Mucosa of rectum (tissue), 2 donors: ENCODE measurements around the gene PI4KA.

Experiments used
- H3K27ac ChIP-seq, 2 donors: one replicate each; pipeline ENCODE4 v1.7.0; 2013; ENCODE audit warnings: inconsistent platforms in 2 of 2, low read depth in 2 of 2, low read length in 2 of 2
- H3K27me3 ChIP-seq, 2 donors: one replicate each; pipeline ENCODE4 v1.7.0; 2013; ENCODE audit warnings: low read length in 2 of 2; ENCODE audit not compliant: control insufficient read depth in 2 of 2, insufficient read depth in 2 of 2
- H3K36me3 ChIP-seq, 2 donors: one replicate each; pipeline ENCODE4 v1.7.0; 2013; ENCODE audit warnings: low read length in 2 of 2; ENCODE audit not compliant: control insufficient read depth in 2 of 2, insufficient read depth in 2 of 2
- H3K4me1 ChIP-seq, 2 donors: one replicate each; pipeline ENCODE4 v1.7.0; 2013; ENCODE audit warnings: low read length in 2 of 2, mild to moderate bottlenecking in 1 of 2; ENCODE audit not compliant: control insufficient read depth in 2 of 2, insufficient read depth in 2 of 2
- H3K4me3 ChIP-seq, 2 donors: one replicate each; pipeline ENCODE4 v1.7.0; 2013; ENCODE audit warnings: low read length in 2 of 2
- H3K9ac ChIP-seq, 2 donors: one replicate each; pipeline ENCODE4 v1.7.0; 2013; ENCODE audit warnings: low read length in 2 of 2, low read depth in 1 of 2, mild to moderate bottlenecking in 1 of 2
- H3K9me3 ChIP-seq, 2 donors: one replicate each; pipeline ENCODE4 v1.7.0; 2013; ENCODE audit warnings: low read length in 2 of 2; ENCODE audit not compliant: control insufficient read depth in 2 of 2
- donor health status: healthy.
- donor health status: Normal muscosa, but diverticular disease.

The PI4KA gene

DNA sequence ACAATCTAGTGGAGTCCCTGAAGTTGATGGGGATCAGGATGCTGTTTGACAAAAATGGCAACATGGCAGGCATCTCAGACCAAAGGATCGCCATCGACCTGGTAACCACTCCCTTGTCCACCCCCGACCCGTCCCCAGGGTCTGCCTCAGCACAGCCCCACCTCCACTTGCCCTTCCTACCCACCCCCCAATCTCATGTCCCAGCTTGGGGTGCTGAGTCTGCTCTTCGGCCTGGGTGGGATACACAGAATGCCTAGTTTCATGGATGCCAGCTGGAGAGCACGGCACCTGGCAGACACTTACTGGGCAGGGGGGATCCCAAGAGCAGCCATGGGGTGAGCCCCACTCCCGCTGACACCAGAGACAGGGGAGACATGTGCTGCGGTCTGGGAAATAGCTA, 72.6 kb downstream of the PI4KA start:
- no peak overlapping the region for H3K27ac ChIP-seq
- H3K4me3 ChIP-seq: no peak overlapping the region
- no peaks in the 10 kb centered on the region for H3K27me3 ChIP-seq
- H3K9ac ChIP-seq: no peak overlapping the region
- peaks cover 0 to 3% of the 10 kb centered on the region in 2 donors for H3K4me1 ChIP-seq
- H3K36me3 ChIP-seq: peaks cover 16 to 39% of the 10 kb centered on the region in 2 donors
- H3K9me3 ChIP-seq: no peaks in the 10 kb centered on the region

- no peak overlapping the region for H3K9ac ChIP-seq
- no peaks in the 10 kb centered on the region for H3K9me3 ChIP-seq
- no peaks in the 10 kb centered on the region for H3K4me1 ChIP-seq
- no peak overlapping the region for H3K27ac ChIP-seq
- H3K27me3 ChIP-seq: no peaks in the 10 kb centered on the region
- H3K4me3 ChIP-seq: no peak overlapping the region
- H3K36me3 ChIP-seq: peaks cover 16 to 39% of the 10 kb centered on the region in 2 donors
Measured at GRCh38 chr22:20785415-20785814, 73.2 kb downstream of the PI4KA start.

DNA sequence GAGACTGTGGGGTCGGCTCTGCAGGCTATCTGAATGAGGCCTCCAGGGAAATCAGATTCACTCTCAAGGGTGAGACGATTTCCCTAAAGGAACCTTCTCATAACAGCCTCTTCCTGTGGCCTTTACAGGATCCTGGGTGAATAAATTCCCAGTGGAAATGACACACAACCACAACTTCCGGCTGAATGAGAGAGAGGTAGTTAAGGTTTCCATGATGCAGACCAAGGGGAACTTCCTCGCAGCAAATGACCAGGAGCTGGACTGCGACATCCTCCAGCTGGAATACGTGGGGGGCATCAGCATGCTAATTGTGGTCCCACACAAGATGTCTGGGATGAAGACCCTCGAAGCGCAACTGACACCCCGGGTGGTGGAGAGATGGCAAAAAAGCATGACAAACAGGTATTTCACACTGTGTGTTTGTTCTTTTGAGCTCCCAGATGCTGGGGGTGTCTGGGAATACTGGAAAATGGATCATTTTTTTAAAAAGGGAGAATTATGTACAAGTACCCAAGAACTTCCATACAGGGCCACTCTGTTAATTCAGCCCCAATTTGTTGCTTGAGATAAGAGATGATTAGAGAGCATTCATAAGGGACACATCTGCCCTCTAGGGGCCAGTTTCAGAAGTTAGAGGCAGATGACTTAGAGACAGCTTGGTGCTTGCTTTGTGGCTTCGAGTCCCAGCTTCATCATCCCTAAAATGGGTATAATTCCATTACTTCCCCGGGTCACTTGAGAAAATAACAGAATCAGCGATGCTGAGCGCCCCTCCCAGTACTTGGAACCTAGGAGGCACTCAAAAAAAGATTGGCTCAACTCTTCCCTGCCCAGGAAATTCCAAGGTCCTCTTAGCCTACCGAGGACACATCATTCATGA, 74.5 kb downstream of the PI4KA start:
- Histone ChIP-seq H3K36me3 (peaks cover 18 to 39% of the 10 kb centered on the region in 2 donors), H3K4me3 (no peak overlapping the region), H3K27me3 (no peaks in the 10 kb centered on the region), H3K27ac (no peak overlapping the region), H3K9ac (no peak overlapping the region), H3K4me1 (no peaks in the 10 kb centered on the region), H3K9me3 (no peaks in the 10 kb centered on the region)

- no peaks in the 10 kb centered on the region for H3K27me3 ChIP-seq
- H3K4me1 ChIP-seq: no peaks in the 10 kb centered on the region
- peaks cover 17 to 39% of the 10 kb centered on the region in 2 donors for H3K36me3 ChIP-seq
Measured at GRCh38 chr22:20783300-20783673, 75.3 kb downstream of the PI4KA start.

GRCh38 chr22:20782596-20783299, 75.9 kb downstream of the PI4KA start:
- peaks cover 3 to 5% of the 10 kb centered on the region in 2 donors for H3K4me1 ChIP-seq
- H3K27ac ChIP-seq: no peak overlapping the region
- H3K9ac ChIP-seq: no peak overlapping the region
- no peaks in the 10 kb centered on the region for H3K9me3 ChIP-seq
- H3K36me3 ChIP-seq: peaks cover 12 to 34% of the 10 kb centered on the region in 2 donors
- no peak overlapping the region for H3K4me3 ChIP-seq
- H3K27me3 ChIP-seq: no peaks in the 10 kb centered on the region

More at GRCh38 chr22:20783300-20783673, 75.3 kb downstream of the PI4KA start:
- no peak overlapping the region for H3K9ac ChIP-seq
- no peak overlapping the region for H3K4me3 ChIP-seq
- H3K9me3 ChIP-seq: no peaks in the 10 kb centered on the region
- H3K27ac ChIP-seq: no peak overlapping the region

DNA sequence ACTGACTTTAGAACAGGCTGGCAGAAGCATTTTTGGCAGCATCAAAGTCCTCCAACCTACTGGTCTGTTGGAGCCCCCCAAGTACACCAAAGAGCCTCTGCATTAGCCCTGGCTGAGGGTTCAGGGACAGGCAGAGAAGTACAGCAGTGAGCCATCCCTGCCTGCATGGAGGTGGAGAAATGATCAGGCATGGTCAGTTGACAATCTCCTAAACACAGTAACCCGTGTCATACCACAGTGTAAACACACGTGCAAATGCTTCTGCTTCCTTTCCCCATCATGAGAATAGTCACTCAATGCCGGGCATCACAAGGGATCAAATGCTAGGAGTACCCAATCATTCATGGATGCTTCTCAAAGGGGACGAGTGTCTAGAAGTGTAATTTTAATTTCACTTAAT, 76.5 kb downstream of the PI4KA start:
- Histone ChIP-seq H3K27me3 (no peaks in the 10 kb centered on the region), H3K4me3 (no peak overlapping the region), H3K36me3 (peaks cover 7 to 27% of the 10 kb centered on the region in 2 donors), H3K4me1 (peaks cover 5 to 7% of the 10 kb centered on the region in 2 donors), H3K27ac (no peak overlapping the region), H3K9ac (no peak overlapping the region), H3K9me3 (no peaks in the 10 kb centered on the region)

DNA sequence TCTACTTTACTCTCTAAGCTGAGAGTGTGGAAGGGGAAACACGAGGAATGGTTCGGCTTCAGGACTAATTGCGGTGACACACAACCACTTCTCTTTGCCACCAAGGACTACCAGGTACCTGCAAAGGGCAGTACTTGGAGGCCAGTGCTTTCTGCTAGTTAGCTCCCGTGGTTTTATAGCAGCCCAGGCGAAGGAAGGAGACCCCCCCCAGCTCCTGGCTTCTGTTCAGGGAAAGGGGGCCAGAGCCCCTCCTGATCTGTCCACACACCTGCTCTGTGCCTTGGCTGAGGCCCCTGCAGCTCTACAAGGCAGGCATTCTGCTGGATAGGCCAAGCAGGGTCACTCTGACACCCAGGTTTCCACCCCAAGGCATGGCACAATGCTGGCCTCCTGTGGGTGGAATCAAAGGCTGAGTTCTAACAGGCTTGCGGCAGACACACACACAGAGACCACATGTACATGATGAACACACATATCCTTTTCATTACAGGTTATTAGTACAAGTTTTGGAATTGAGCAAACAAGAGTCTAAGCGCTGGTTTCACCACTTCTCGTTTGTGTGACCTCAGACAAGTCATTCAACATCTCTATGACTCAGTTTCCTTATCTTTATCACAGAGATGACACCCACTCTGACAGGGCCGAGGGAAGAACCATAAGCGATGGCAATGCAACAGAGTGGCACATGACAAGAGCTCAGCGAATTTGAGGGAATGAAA, 77.2 kb downstream of the PI4KA start:
- Histone ChIP-seq H3K9ac (no peak overlapping the region), H3K27ac (no peak overlapping the region), H3K4me3 (no peak overlapping the region), H3K4me1 (peaks cover 5 to 7% of the 10 kb centered on the region in 2 donors), H3K36me3 (peaks cover 6 to 20% of the 10 kb centered on the region in 2 donors), H3K27me3 (no peaks in the 10 kb centered on the region), H3K9me3 (no peaks in the 10 kb centered on the region)

DNA sequence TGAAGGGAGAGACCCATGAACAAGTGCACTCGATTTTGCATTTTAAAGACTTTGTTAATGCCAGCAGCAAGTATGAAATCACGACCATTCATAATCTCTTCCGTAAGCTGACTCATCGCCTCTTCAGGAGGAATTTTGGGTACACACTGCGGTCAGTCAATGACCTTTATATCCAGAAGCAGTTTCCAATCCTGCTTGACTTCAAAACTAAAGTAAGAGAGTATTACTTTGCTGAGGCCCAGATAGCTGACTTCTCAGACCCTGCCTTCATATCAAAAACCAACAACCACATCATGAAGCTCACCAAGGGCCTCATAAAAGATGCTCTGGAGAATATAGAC, 78.8 kb downstream of the PI4KA start:
- Histone ChIP-seq H3K9ac (no peak overlapping the region), H3K36me3 (peaks cover 6 to 21% of the 10 kb centered on the region in 2 donors), H3K9me3 (no peaks in the 10 kb centered on the region), H3K4me1 (peaks cover 5 to 7% of the 10 kb centered on the region in 2 donors), H3K27ac (no peak overlapping the region), H3K27me3 (no peaks in the 10 kb centered on the region), H3K4me3 (no peak overlapping the region)

DNA sequence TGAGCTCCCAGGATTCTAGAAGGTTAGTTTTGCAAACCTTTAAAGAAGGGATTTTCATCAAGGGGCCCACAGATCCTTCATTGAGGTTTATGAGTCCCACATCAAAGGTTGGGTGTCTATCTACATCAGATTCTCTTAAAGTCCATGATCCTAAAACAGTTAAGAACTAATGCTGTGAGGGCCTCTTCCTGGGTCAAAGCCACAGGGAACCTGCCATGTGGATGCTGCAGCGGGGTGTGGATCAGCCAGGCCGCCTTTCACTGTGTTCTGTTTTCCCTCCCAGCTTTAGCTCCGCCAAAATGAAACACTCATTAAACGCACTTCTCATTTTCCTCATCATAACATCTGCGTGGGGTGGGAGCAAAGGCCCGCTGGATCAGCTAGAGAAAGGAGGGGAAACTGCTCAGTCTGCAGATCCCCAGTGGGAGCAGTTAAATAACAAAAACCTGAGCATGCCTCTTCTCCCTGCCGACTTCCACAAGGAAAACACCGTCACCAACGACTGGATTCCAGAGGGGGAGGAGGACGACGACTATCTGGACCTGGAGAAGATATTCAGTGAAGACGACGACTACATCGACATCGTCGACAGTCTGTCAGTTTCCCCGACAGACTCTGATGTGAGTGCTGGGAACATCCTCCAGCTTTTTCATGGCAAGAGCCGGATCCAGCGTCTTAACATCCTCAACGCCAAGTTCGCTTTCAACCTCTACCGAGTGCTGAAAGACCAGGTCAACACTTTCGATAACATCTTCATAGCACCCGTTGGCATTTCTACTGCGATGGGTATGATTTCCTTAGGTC, 79.4 kb downstream of the PI4KA start:
- Histone ChIP-seq H3K27me3 (no peaks in the 10 kb centered on the region), H3K9me3 (no peaks in the 10 kb centered on the region), H3K4me1 (peaks cover 5 to 7% of the 10 kb centered on the region in 2 donors), H3K27ac (no peak overlapping the region), H3K9ac (no peak overlapping the region), H3K4me3 (no peak overlapping the region), H3K36me3 (peaks cover 6 to 21% of the 10 kb centered on the region in 2 donors)
